HL-60 (cell line): ENCODE data around the gene MVK.

Experiments used
- DNase-seq, 2 experiments: peaks; one replicate each; pipeline ENCODE4 v3.0.0-alpha.2; 2010 to 2020; ENCODE audit warnings: low read depth in 1 of 2, low spot score in 1 of 2
- H3K27ac ChIP-seq: fragments of 250-450 bp; sonication (Bioruptor Pico); replicated peaks from 2 replicates; pipeline ENCODE4 v1.5.1; 2020; ENCODE audit warnings: mild to moderate bottlenecking, moderate library complexity
- H3K27me3 ChIP-seq: fragments of 250-450 bp; sonication (Bioruptor Pico); 2 replicates; pipeline ENCODE4 v1.5.1; 2021; ENCODE audit warnings: mild to moderate bottlenecking, moderate library complexity; ENCODE audit not compliant: insufficient read depth, poor library complexity, severe bottlenecking
- H3K4me3 ChIP-seq: replicated peaks from 2 replicates; pipeline ENCODE4 v1.5.1; 2011; ENCODE audit warnings: mild to moderate bottlenecking, control low read depth, low read length; ENCODE audit not compliant: insufficient read depth
- CTCF ChIP-seq: IDR thresholded peaks from one replicate; pipeline ENCODE4 v1.5.1; 2011; ENCODE audit warnings: low read length, control low read depth, inconsistent platforms; ENCODE audit not compliant: insufficient read depth
- GABPA ChIP-seq: IDR thresholded peaks from 2 replicates; pipeline ENCODE4 v1.6.1; 2012; ENCODE audit warnings: low read depth
- POLR2AphosphoS5 ChIP-seq: IDR thresholded peaks from 2 replicates; pipeline ENCODE4 v1.6.1; 2012; ENCODE audit warnings: low read depth
- REST ChIP-seq: IDR thresholded peaks from 2 replicates; pipeline ENCODE4 v1.6.1; 2012; ENCODE audit warnings: low read depth; ENCODE audit not compliant: insufficient replicate concordance
- SPI1 ChIP-seq: IDR thresholded peaks from 2 replicates; pipeline ENCODE4 v1.6.1; 2012; ENCODE audit warnings: low read depth, mild to moderate bottlenecking, borderline replicate concordance

MVK gene

DNA sequence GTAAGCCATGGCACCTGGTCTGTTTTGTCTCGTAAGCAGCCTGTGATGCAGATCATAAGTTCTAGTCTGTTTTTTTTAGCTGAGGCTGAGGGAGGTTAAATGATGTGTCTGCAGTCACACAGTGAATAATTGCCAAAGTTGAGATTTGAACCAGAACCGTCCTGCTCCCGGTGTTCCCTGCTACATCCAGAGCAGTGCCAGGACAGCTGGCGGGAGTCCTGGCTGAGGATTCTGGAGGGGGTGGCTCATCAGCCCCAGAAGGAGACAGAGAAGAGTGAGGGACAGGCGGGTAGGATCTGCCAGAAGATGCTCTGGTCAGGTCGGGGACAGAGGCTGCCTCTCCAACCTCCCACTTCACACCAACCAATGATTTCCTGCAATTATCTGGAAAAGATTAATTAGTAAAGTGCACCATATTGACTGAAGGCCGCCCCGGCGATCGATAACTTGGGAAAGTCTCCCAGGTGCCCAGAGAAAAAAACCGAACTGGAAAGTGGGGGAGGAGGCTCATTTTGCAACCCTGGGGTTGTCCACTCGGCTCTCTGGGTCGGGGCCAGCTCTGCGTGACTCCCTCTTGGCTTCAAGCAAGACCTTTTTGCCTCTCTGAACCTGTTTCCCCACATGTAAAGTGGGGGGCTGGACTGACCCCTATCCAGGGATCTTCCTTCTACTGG, 42.1 kb downstream of the MVK start:
- Histone ChIP-seq H3K27me3 (peaks cover 6% of the 10 kb centered on the region), H3K4me3 (no peak overlapping the region), H3K27ac (no peak overlapping the region)
- TF ChIP-seq POLR2AphosphoS5: no peak
- no peak for TF ChIP-seq REST
- TF ChIP-seq SPI1: no peak
- TF ChIP-seq GABPA: no peak
- no peak for TF ChIP-seq CTCF
- DNase-seq: no peak

GRCh38 chr12:109617491-109617890, 43.9 kb downstream of the MVK start:
- no peak for TF ChIP-seq CTCF
- no peak for TF ChIP-seq GABPA
- TF ChIP-seq SPI1: no peak
- no peak for TF ChIP-seq REST
- no peak for TF ChIP-seq POLR2AphosphoS5
- Histone ChIP-seq H3K27ac (no peak overlapping the region), H3K4me3 (no peak overlapping the region), H3K27me3 (peaks cover 21% of the 10 kb centered on the region)
- no peak for DNase-seq

- H3K27me3 ChIP-seq: peaks cover 24% of the 10 kb centered on the region
- TF ChIP-seq SPI1 (no peak), GABPA (no peak), CTCF (no peak), POLR2AphosphoS5 (no peak), REST (no peak)
- no peak overlapping the region for H3K4me3 ChIP-seq
- H3K27ac ChIP-seq: no peak overlapping the region
- DNase-seq: no peak
These were observed 44.5 kb downstream of the MVK start for GRCh38 chr12:109618082-109618481.
